Measurements from ENCODE around the gene TRABD2B. TPM values are rescaled to one million over a fixed set of nuclear protein-coding genes. Genes with fewer than 3 reads are reported as not detected.

Gene TRABD2B
- total RNA-seq, 1 donor from 2014 or later: 6.7 TPM

- Mint-ChIP-seq H3K36me3 (peaks cover 3% of the 10 kb centered on the region), H3K4me1 (ENCODE audit: unreplicated experiment) (peaks cover 23% of the 10 kb centered on the region), H3K4me3 (no peak overlapping the region), H3K27me3 (peaks cover 45% of the 10 kb centered on the region), H3K9me3 (no peaks in the 10 kb centered on the region), H3K27ac (no peak overlapping the region)
- no peak for TF ChIP-seq CTCF (conservative IDR thresholded peaks at IDR 0.05)
- DNase-seq (ENCODE audit: extremely low spot score, unreplicated experiment): no peak
These were observed 142.0 kb downstream of the TRABD2B start for GRCh38 chr1:47855230-47855629.

GRCh38 chr1:47854552-47855144 is 142.5 kb downstream of the TRABD2B start:
- DNase-seq (ENCODE audit: extremely low spot score, unreplicated experiment): no peak
- peaks cover 39% of the 10 kb centered on the region for H3K27me3 Mint-ChIP-seq
- TF ChIP-seq CTCF (conservative IDR thresholded peaks at IDR 0.05): no peak
- peaks cover 23% of the 10 kb centered on the region for H3K4me1 Mint-ChIP-seq (ENCODE audit: unreplicated experiment)
- no peaks in the 10 kb centered on the region for H3K9me3 Mint-ChIP-seq
- peaks cover 3% of the 10 kb centered on the region for H3K36me3 Mint-ChIP-seq
- no peak overlapping the region for H3K27ac Mint-ChIP-seq
- no peak overlapping the region for H3K4me3 Mint-ChIP-seq

- peaks cover 34% of the 10 kb centered on the region for H3K27me3 Mint-ChIP-seq
- H3K27ac Mint-ChIP-seq: no peak overlapping the region
- no peaks in the 10 kb centered on the region for H3K9me3 Mint-ChIP-seq
- TF ChIP-seq CTCF (conservative IDR thresholded peaks at IDR 0.05): no peak
- no peak for DNase-seq (ENCODE audit: extremely low spot score, unreplicated experiment)
- no peak overlapping the region for H3K4me3 Mint-ChIP-seq
- H3K36me3 Mint-ChIP-seq: peaks cover 3% of the 10 kb centered on the region
- H3K4me1 Mint-ChIP-seq (ENCODE audit: unreplicated experiment): peaks cover 28% of the 10 kb centered on the region
These were observed 143.3 kb downstream of the TRABD2B start for GRCh38 chr1:47853852-47854251.

- Mint-ChIP-seq H3K9me3 (no peaks in the 10 kb centered on the region), H3K4me3 (no peak overlapping the region), H3K4me1 (ENCODE audit: unreplicated experiment) (peaks cover 33% of the 10 kb centered on the region), H3K36me3 (peaks cover 3% of the 10 kb centered on the region), H3K27me3 (peaks cover 35% of the 10 kb centered on the region), H3K27ac (no peak overlapping the region)
- DNase-seq (ENCODE audit: extremely low spot score, unreplicated experiment): no peak
- TF ChIP-seq CTCF (conservative IDR thresholded peaks at IDR 0.05): no peak
These were observed 144.1 kb downstream of the TRABD2B start for GRCh38 chr1:47853059-47853458.

GRCh38 chr1:47852006-47852718 is 145.0 kb downstream of the TRABD2B start:
- Mint-ChIP-seq H3K9me3 (no peaks in the 10 kb centered on the region), H3K36me3 (peaks cover 3% of the 10 kb centered on the region), H3K4me3 (no peak overlapping the region), H3K4me1 (ENCODE audit: unreplicated experiment) (peaks cover 41% of the 10 kb centered on the region), H3K27me3 (peaks cover 41% of the 10 kb centered on the region), H3K27ac (no peak overlapping the region)
- no peak for DNase-seq (ENCODE audit: extremely low spot score, unreplicated experiment)
- no peak for TF ChIP-seq CTCF (conservative IDR thresholded peaks at IDR 0.05)

All from type B pancreatic cell (in vitro differentiated cells).